Uterine smooth muscle cell (primary cell): ENCODE data around the gene AADAT. TPM values are rescaled to one million over a fixed set of nuclear protein-coding genes. Genes with fewer than 3 reads are reported as not detected.

Experiments
- total RNA-seq: library from RNA; depleted of rRNA; stranded (reverse); fragments of >200 nt; gene quantifications from 2 replicates; pipeline ENCODE4 v1.2.3, GENCODE V29; 2014

Gene AADAT
- 4.5 and 4.6 TPM in 2 replicates for total RNA-seq

GRCh38 chr4:170089668-170090351 is at the start of gene AADAT:
TSS of gene AADAT (minus strand) at chr4:170089956. CDS start at chr4:170089690, 266 bp downstream.

DNA sequence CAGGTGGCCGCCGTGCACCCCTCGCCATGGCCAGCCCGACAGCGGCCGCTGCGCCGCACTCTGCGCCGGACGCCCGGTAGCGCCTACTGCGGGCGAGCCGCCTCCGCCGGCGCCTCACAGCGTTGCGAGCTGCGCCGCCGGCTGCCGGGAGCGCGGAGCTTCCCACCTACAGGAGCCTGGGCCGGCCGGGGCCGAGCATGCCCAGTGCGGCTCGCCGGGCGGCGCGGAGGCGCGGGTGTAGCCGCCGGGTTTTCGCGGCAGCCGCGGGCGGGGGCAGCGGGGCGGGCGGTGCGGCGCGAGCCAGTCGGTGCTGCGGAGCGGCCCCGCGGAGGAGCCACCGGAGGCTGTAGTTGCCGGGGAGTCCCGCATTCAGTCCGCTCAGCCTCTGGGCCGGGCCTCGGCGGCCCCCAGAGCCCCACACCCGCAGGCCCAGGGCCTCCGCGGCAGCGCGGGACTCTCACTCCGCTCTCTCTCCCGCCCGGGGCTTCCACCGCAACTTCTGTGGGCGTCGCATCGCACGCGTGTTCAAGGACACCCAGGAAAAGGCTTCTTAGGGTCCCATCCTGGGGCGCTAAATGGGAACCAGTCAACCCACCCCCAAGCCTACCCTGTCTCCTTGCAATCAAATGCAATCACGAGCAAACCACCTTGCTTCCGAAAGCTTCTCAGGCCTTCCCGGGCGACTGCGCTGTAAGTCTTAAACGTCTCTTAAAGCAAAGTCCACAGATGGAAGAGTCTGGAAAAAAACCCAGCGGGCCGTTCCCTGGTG is 63.3 kb downstream of the AADAT start, which contains the start of gene MFAP3L:
Gene MFAP3L (minus strand): TSS at position 143 of the 769 bp plus-strand sequence. CDS start 20,518 bp downstream, outside the sequence.

Other genes starting within 250 kb of the AADAT start
- 0.55 and 2.6 TPM in 2 replicates for gene MFAP3L, start 63.6 kb downstream of the AADAT start, total RNA-seq